H9 (cell line): ENCODE data around the gene POLD1. TPM values are rescaled to one million over a fixed set of nuclear protein-coding genes. Genes with fewer than 3 reads are reported as not detected.

Experiments
- DNase-seq: peaks from one replicate; pipeline ENCODE4 v3.0.0-alpha.2; 2017
- H2AFZ ChIP-seq: one replicate; pipeline ENCODE4 v1.6.1; 2013; ENCODE audit warnings: mild to moderate bottlenecking, low read length, control low read depth, moderate library complexity
- H2AK5ac ChIP-seq: 2 replicates; pipeline ENCODE4 v1.6.1; 2013; ENCODE audit warnings: low read length, control low read depth, mixed read lengths; ENCODE audit not compliant: insufficient read length
- H2BK120ac ChIP-seq: one replicate; pipeline ENCODE4 v1.6.1; 2013; ENCODE audit warnings: low read depth, mild to moderate bottlenecking, low read length, control low read depth, inconsistent platforms; ENCODE audit not compliant: poor library complexity, severe bottlenecking
- H2BK12ac ChIP-seq: 2 replicates; pipeline ENCODE4 v1.6.1; 2013; ENCODE audit warnings: low read length, control low read depth, mixed read lengths, low read depth; ENCODE audit not compliant: insufficient read length
- H2BK15ac ChIP-seq: 2 replicates; pipeline ENCODE4 v1.6.1; 2013; ENCODE audit warnings: low read depth, low read length, control low read depth
- H2BK20ac ChIP-seq: one replicate; pipeline ENCODE4 v1.6.1; 2013; ENCODE audit warnings: low read depth, mild to moderate bottlenecking, low read length, control low read depth, inconsistent platforms; ENCODE audit not compliant: poor library complexity, severe bottlenecking
- H2BK5ac ChIP-seq: 2 replicates; pipeline ENCODE4 v1.6.1; 2013; ENCODE audit warnings: low read length, control low read depth, mixed read lengths; ENCODE audit not compliant: insufficient read length
- H3K14ac ChIP-seq: 2 replicates; pipeline ENCODE4 v1.6.1; 2013; ENCODE audit warnings: low read length, control low read depth; ENCODE audit not compliant: insufficient read depth
- H3K18ac ChIP-seq: 2 replicates; pipeline ENCODE4 v1.6.1; 2013; ENCODE audit warnings: low read depth, mild to moderate bottlenecking, mixed read lengths, low read length, control low read depth; ENCODE audit not compliant: insufficient read length
- H3K23ac ChIP-seq: 2 replicates; pipeline ENCODE4 v1.6.1; 2013; ENCODE audit warnings: low read length, control low read depth, mixed read lengths, low read depth; ENCODE audit not compliant: insufficient read length
- H3K23me2 ChIP-seq: 2 replicates; pipeline ENCODE4 v1.6.1; 2013; ENCODE audit warnings: low read depth, mild to moderate bottlenecking, mixed read lengths, low read length, control low read depth; ENCODE audit not compliant: insufficient read length, poor library complexity, severe bottlenecking
- H3K27ac ChIP-seq: 2 replicates; pipeline ENCODE4 v1.5.1; 2013; ENCODE audit warnings: low read length, control low read depth, mixed read lengths, low read depth; ENCODE audit not compliant: insufficient read length
- H3K27me3 ChIP-seq: 2 replicates; pipeline ENCODE4 v1.6.1; 2013; ENCODE audit warnings: low read length, control low read depth, inconsistent platforms; ENCODE audit not compliant: insufficient read depth
- H3K4ac ChIP-seq: 2 replicates; pipeline ENCODE4 v1.6.1; 2013; ENCODE audit warnings: low read depth, mild to moderate bottlenecking, control low read depth, inconsistent platforms, low read length, moderate library complexity
- H3K4me1 ChIP-seq: 2 replicates; pipeline ENCODE4 v1.6.1; 2013; ENCODE audit warnings: low read length, control low read depth, inconsistent platforms; ENCODE audit not compliant: insufficient read depth
- H3K4me2 ChIP-seq: 2 replicates; pipeline ENCODE4 v1.6.1; 2013; ENCODE audit warnings: low read length, control low read depth, mixed read lengths; ENCODE audit not compliant: insufficient read length, insufficient read depth
- H3K56ac ChIP-seq: 2 replicates; pipeline ENCODE4 v1.6.1; 2013; ENCODE audit warnings: low read depth, mild to moderate bottlenecking, mixed read lengths, low read length, control low read depth; ENCODE audit not compliant: insufficient read length
- H3K79me1 ChIP-seq: 2 replicates; pipeline ENCODE4 v1.6.1; 2013; ENCODE audit warnings: low read depth, mild to moderate bottlenecking, moderate library complexity, low read length, control low read depth, inconsistent platforms; ENCODE audit not compliant: insufficient read depth, poor library complexity, severe bottlenecking
- H3K79me2 ChIP-seq: 2 replicates; pipeline ENCODE4 v1.6.1; 2013; ENCODE audit warnings: low read length, control low read depth, inconsistent platforms; ENCODE audit not compliant: insufficient read depth
- H3K9ac ChIP-seq: 2 replicates; pipeline ENCODE4 v1.6.1; 2013; ENCODE audit warnings: low read length, control low read depth, mixed read lengths; ENCODE audit not compliant: insufficient read length; ENCODE audit errors: extremely low read depth
- H3K9me3 ChIP-seq: one replicate; pipeline ENCODE4 v1.6.1; 2013; ENCODE audit warnings: low read depth, low read length, inconsistent platforms; ENCODE audit not compliant: control insufficient read depth
- H3T11ph ChIP-seq: one replicate; pipeline ENCODE4 v1.6.1; 2013; ENCODE audit warnings: mild to moderate bottlenecking, low read length, control low read depth, inconsistent platforms
- H4K20me1 ChIP-seq: one replicate; pipeline ENCODE4 v1.6.1; 2013; ENCODE audit not compliant: control insufficient read depth, insufficient read length, insufficient read depth
- H4K5ac ChIP-seq: 2 replicates; pipeline ENCODE4 v1.6.1; 2013; ENCODE audit warnings: low read depth, mild to moderate bottlenecking, mixed read lengths, low read length, control low read depth; ENCODE audit not compliant: insufficient read length
- H4K8ac ChIP-seq: replicated peaks from 2 replicates; pipeline ENCODE4 v1.6.1; 2013; ENCODE audit warnings: low read length, control low read depth, mixed read lengths, low read depth; ENCODE audit not compliant: insufficient read length
- H4K91ac ChIP-seq: 2 replicates; pipeline ENCODE4 v1.6.1; 2013; ENCODE audit warnings: low read depth, mild to moderate bottlenecking, moderate library complexity, mixed read lengths, low read length, control low read depth; ENCODE audit not compliant: insufficient read length
- H3K27ac Mint-ChIP-seq, 3 experiments: 2 replicates in 2 of 3; 3 replicates in 1 of 3; pipeline ENCODE4 v1.8.0; 2020 to 2021; ENCODE audit warnings: mixed read lengths in 3 of 3, mild to moderate bottlenecking in 1 of 3, moderate library complexity in 1 of 3
- H3K27me3 Mint-ChIP-seq: 2 replicates; pipeline ENCODE4 v1.8.0; 2021; ENCODE audit warnings: low read depth, mild to moderate bottlenecking, moderate library complexity, mixed read lengths
- H3K36me3 Mint-ChIP-seq, 3 experiments: 2 replicates in 2 of 3; 3 replicates in 1 of 3; pipeline ENCODE4 v1.8.0; 2020 to 2021; ENCODE audit warnings: low read depth in 3 of 3, mixed read lengths in 3 of 3; ENCODE audit not compliant: insufficient read depth in 1 of 3
- H3K4me1 Mint-ChIP-seq, 2 experiments: 2 replicates each; pipeline ENCODE4 v1.8.0; 2020; ENCODE audit warnings: mixed read lengths in 2 of 2
- H3K4me3 Mint-ChIP-seq, 2 experiments: 2 replicates in 1 of 2; 3 replicates in 1 of 2; pipeline ENCODE4 v1.8.0; 2020 to 2021; ENCODE audit warnings: mild to moderate bottlenecking in 2 of 2, mixed read lengths in 2 of 2, moderate library complexity in 1 of 2
- H3K9me3 Mint-ChIP-seq, 2 experiments: 2 replicates in 1 of 2; 3 replicates in 1 of 2; pipeline ENCODE4 v1.8.0; 2020; ENCODE audit warnings: mild to moderate bottlenecking in 2 of 2, mixed read lengths in 2 of 2, moderate library complexity in 1 of 2
- WGBS: extraction: QIAGEN DNeasy Blood & Tissue Kit; methylation state at CpG from one replicate; pipeline ENCODE4 v1.1.7; 2013; ENCODE audit warnings: missing lambda C conversion rate, low lambda C conversion rate, mixed read lengths; ENCODE audit not compliant: insufficient read length; ENCODE audit errors: extremely low coverage; 5-methylcytosine and 5-hydroxymethylcytosine counted together
- total RNA-seq: library from RNA; stranded (reverse); gene quantifications from 2 replicates; pipeline ENCODE4 v1.2.1, GENCODE V29; 2021
- TF ChIP-seq, protein P1 (sequence below): fragments of 200-600 bp; sonication (generic); conservative IDR thresholded peaks from 3 replicates; pipeline ENCODE4 v1.8.0; 2021; ENCODE audit warnings: antibody characterized with exemption, mild to moderate bottlenecking

The POLD1 gene
- total RNA-seq, 1 experiment from 2014 or later, result 165 TPM

DNA sequence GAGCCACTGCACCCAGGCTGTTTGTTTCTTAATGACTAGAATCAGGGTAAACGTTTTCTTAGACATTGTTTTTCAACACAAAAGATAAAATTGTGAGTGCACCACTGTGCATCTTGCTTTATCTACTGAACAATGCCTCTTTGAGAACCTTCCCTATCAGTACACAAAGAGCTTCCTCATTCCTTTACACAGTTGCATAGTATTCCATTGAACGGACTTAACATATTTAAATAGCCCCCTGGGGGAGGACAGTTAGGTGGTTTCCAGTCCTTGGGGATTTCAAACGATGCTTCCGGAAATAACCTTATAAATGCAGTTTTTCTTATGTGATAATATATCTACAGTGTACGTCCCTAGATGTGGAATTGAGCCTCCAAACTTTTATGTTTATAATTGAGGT, 8.6 kb downstream of the POLD1 start:
- H3K27me3 Mint-ChIP-seq, result no peaks in the 10 kb centered on the region
- no peak overlapping the region for H3K9ac ChIP-seq
- H3K27ac Mint-ChIP-seq, result no peak overlapping the region; a peak in 1 of 7 replicates
- no peak overlapping the region for H3K4me3 Mint-ChIP-seq
- peaks cover 3% of the 10 kb centered on the region; the same call in 1 of the 2 replicates for H3K79me2 ChIP-seq
- H2BK5ac ChIP-seq, result no peak overlapping the region
- H4K91ac ChIP-seq, result no peak overlapping the region
- no peaks in the 10 kb centered on the region for H3K23me2 ChIP-seq
- H3K4me2 ChIP-seq, result no peak overlapping the region
- peaks cover 20 to 24% of the 10 kb centered on the region in 2 experiments for H3K9me3 Mint-ChIP-seq
- no peak overlapping the region for H4K8ac ChIP-seq
- no peaks in the 10 kb centered on the region for H4K20me1 ChIP-seq
- no peak overlapping the region for H2AFZ ChIP-seq
- no CpG with 5 or more reads among the region's 5 CpGs for WGBS
- H4K5ac ChIP-seq, result no peak overlapping the region
- no peak for DNase-seq
- H2BK120ac ChIP-seq, result no peak overlapping the region
- no peak overlapping the region for H2BK15ac ChIP-seq
- TF ChIP-seq, protein P1, sequence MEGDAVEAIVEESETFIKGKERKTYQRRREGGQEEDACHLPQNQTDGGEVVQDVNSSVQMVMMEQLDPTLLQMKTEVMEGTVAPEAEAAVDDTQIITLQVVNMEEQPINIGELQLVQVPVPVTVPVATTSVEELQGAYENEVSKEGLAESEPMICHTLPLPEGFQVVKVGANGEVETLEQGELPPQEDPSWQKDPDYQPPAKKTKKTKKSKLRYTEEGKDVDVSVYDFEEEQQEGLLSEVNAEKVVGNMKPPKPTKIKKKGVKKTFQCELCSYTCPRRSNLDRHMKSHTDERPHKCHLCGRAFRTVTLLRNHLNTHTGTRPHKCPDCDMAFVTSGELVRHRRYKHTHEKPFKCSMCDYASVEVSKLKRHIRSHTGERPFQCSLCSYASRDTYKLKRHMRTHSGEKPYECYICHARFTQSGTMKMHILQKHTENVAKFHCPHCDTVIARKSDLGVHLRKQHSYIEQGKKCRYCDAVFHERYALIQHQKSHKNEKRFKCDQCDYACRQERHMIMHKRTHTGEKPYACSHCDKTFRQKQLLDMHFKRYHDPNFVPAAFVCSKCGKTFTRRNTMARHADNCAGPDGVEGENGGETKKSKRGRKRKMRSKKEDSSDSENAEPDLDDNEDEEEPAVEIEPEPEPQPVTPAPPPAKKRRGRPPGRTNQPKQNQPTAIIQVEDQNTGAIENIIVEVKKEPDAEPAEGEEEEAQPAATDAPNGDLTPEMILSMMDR, result no peak
- no peak overlapping the region for H2BK12ac ChIP-seq
- H3K4me1 Mint-ChIP-seq, result no peaks in the 10 kb centered on the region
- H3K4me1 ChIP-seq, result no peaks in the 10 kb centered on the region
- H3K9me3 ChIP-seq, result no peaks in the 10 kb centered on the region
- no peak overlapping the region for H3K27ac ChIP-seq
- no peak overlapping the region for H3K18ac ChIP-seq
- no peak overlapping the region for H2AK5ac ChIP-seq
- peaks cover 51 to 59% (median 59%) of the 10 kb centered on the region in 3 experiments for H3K36me3 Mint-ChIP-seq
- H3K27me3 ChIP-seq, result no peaks in the 10 kb centered on the region
- H3K79me1 ChIP-seq, result peaks cover 5% of the 10 kb centered on the region
- no peak overlapping the region for H2BK20ac ChIP-seq
- no peak overlapping the region for H3K56ac ChIP-seq
- no peak overlapping the region for H3K4ac ChIP-seq
- no peak overlapping the region for H3K14ac ChIP-seq
- H3T11ph ChIP-seq, result no peak overlapping the region
- H3K23ac ChIP-seq, result no peak overlapping the region
